Nephron (organoid): Measurements from ENCODE around the gene GALR3.

Source experiments
- H3K27ac Mint-ChIP-seq, 3 experiments: 2 replicates each; pipeline ENCODE4 v1.8.0; 2020; ENCODE audit warnings: mixed read lengths in 3 of 3, mild to moderate bottlenecking in 2 of 3, moderate library complexity in 1 of 3
- H3K27me3 Mint-ChIP-seq: 2 replicates; pipeline ENCODE4 v1.8.0; 2021; ENCODE audit warnings: low read depth, mild to moderate bottlenecking, moderate library complexity, mixed read lengths
- H3K36me3 Mint-ChIP-seq: 2 replicates; pipeline ENCODE4 v1.8.0; 2020; ENCODE audit warnings: low read depth, mixed read lengths
- H3K4me1 Mint-ChIP-seq: 2 replicates; pipeline ENCODE4 v1.8.0; 2020; ENCODE audit warnings: mixed read lengths
- H3K4me3 Mint-ChIP-seq, 3 experiments: 2 replicates each; pipeline ENCODE4 v1.8.0; 2020; ENCODE audit warnings: mild to moderate bottlenecking in 3 of 3, mixed read lengths in 3 of 3, moderate library complexity in 2 of 3
- H3K9me3 Mint-ChIP-seq: 2 replicates; pipeline ENCODE4 v1.8.0; 2020; ENCODE audit warnings: mixed read lengths
- CTCF ChIP-seq, 3 experiments: fragments of 200-600 bp; sonication (generic); IDR thresholded peaks; one replicate each; pipeline ENCODE4 v1.5.0; 2021; ENCODE audit warnings: antibody characterized with exemption in 3 of 3; ENCODE audit not compliant: unreplicated experiment in 3 of 3

Gene GALR3

GRCh38 chr22:37818409-37819104 is 4.6 kb upstream of the GALR3 start:
- peaks cover 15% of the 10 kb centered on the region for H3K4me1 Mint-ChIP-seq
- TF ChIP-seq CTCF (IDR thresholded peaks at IDR 0.05; ENCODE audit: unreplicated experiment in 3 of 3), result peak; percentile 22 to 51 (median 32)
- peaks cover 4% of the 10 kb centered on the region for H3K36me3 Mint-ChIP-seq
- peaks cover 46% of the 10 kb centered on the region for H3K27me3 Mint-ChIP-seq
- H3K9me3 Mint-ChIP-seq, result no peaks in the 10 kb centered on the region
- peak overlapping the region; percentile 81 to 86 (median 84) for H3K4me3 Mint-ChIP-seq
- peak overlapping the region; percentile 92 to 99 (median 95) for H3K27ac Mint-ChIP-seq

- H3K27me3 Mint-ChIP-seq, result peaks cover 52% of the 10 kb centered on the region
- TF ChIP-seq CTCF (IDR thresholded peaks at IDR 0.05; ENCODE audit: unreplicated experiment in 3 of 3), result no peak
- H3K36me3 Mint-ChIP-seq, result peaks cover 4% of the 10 kb centered on the region
- peak overlapping the region; percentile 53 to 65 (median 63) for H3K4me3 Mint-ChIP-seq
- H3K4me1 Mint-ChIP-seq, result peaks cover 15% of the 10 kb centered on the region
- H3K9me3 Mint-ChIP-seq, result no peaks in the 10 kb centered on the region
- no peak overlapping the region for H3K27ac Mint-ChIP-seq
Measured at GRCh38 chr22:37819105-37819433, 4.1 kb upstream of the GALR3 start.

GRCh38 chr22:37820350-37820749 is 2.8 kb upstream of the GALR3 start:
- peaks cover 56% of the 10 kb centered on the region for H3K27me3 Mint-ChIP-seq
- no peaks in the 10 kb centered on the region for H3K9me3 Mint-ChIP-seq
- H3K4me1 Mint-ChIP-seq, result peaks cover 15% of the 10 kb centered on the region
- peaks cover 4% of the 10 kb centered on the region for H3K36me3 Mint-ChIP-seq
- no peak for TF ChIP-seq CTCF (IDR thresholded peaks at IDR 0.05; ENCODE audit: unreplicated experiment in 3 of 3)
- no peak overlapping the region for H3K27ac Mint-ChIP-seq
- peak overlapping the region; percentile 33 to 66 (median 57) for H3K4me3 Mint-ChIP-seq

- peaks cover 22% of the 10 kb centered on the region for H3K4me1 Mint-ChIP-seq
- peaks cover 4% of the 10 kb centered on the region for H3K36me3 Mint-ChIP-seq
- no peak for TF ChIP-seq CTCF (IDR thresholded peaks at IDR 0.05; ENCODE audit: unreplicated experiment in 3 of 3)
- H3K27me3 Mint-ChIP-seq, result peaks cover 61% of the 10 kb centered on the region
- H3K27ac Mint-ChIP-seq, result no peak overlapping the region
- no peaks in the 10 kb centered on the region for H3K9me3 Mint-ChIP-seq
- peak overlapping the region; percentile 26 to 67 (median 39) for H3K4me3 Mint-ChIP-seq
Measured at GRCh38 chr22:37822079-37822833, 926 bp upstream of the GALR3 start.

GRCh38 chr22:37824674-37825641 is 1.8 kb downstream of the GALR3 start:
- Mint-ChIP-seq H3K9me3 (no peaks in the 10 kb centered on the region), H3K27ac (no peak overlapping the region), H3K36me3 (peaks cover 10% of the 10 kb centered on the region), H3K4me3 (peak overlapping the region; percentile 68 to 71 (median 69)), H3K27me3 (peaks cover 48% of the 10 kb centered on the region), H3K4me1 (peaks cover 18% of the 10 kb centered on the region)
- TF ChIP-seq CTCF (IDR thresholded peaks at IDR 0.05; ENCODE audit: unreplicated experiment in 3 of 3), result no peak
